Measurements from ENCODE around the gene RRP7A. TPM values are rescaled to one million over a fixed set of nuclear protein-coding genes. Genes with fewer than 3 reads are reported as not detected.
A peak's percentile ranks its signal among the peaks of the same experiment; 100 is the strongest.
"Not testable (repeated sequence)": the region's sequence is repeated elsewhere in the genome, so short reads cannot be mapped to it uniquely, and the experiment has no call there.

Gene RRP7A
- total RNA-seq, 2 donors from 2014 or later, result 63.8 to 98.0 TPM

DNA sequence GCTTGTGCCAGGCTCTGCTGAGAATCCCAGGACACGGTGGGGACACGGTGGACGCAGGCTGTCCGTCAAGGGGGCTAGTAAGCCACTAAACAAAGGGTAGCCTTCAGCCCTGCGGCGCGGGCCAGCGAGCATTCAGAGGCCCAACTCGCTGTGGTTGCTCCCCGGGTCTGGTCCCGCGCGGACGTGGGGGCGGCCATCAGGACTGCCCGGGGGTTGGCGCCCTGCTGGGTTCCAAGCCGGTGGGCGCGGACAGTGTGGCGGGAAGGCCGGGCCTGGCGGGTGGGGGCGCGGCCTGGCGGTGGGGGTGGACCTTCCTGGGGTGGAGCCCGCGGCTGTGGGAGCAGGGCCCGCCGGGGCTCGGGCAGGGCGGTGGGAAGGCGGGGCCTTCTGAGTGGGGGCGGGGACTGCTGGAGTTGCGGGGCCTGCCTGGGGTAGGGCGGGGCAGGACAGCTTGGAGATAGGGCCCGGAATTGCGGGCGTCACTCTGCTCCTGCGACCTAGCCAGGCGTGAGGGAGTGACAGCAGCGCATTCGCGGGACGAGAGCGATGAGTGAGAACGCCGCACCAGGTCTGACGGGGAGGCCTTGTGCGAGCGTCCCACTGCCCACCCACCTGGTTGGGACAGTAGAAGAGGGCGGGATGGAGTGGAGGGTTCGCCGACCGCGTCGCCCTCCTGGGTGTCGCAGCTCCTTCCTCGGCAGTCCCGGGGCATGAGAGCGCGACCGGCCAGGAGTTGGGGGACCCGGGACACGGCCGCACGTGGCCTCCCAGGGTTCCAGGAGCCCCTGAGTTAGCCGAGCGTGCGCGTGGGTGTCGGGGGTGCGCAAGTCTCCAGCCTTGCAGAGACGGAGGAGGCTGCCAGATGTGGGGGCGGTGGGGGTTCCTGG is 34.1 kb upstream of the RRP7A start, which contains the start of gene SERHL2:
Gene SERHL2, plus strand, starts transcription at position 482 of the 887 bp plus-strand sequence. Its CDS starts 65 bp downstream, at position 547.
- Histone ChIP-seq H3K4me3 (ENCODE audit: low read length) (peak within 1 kb of the TSS; percentile 75), H3K27me3 (ENCODE audit: control insufficient read depth, insufficient read depth, low read length, poor library complexity, severe bottlenecking) (no peaks in the 10 kb centered on the region), H3K4me1 (ENCODE audit: control insufficient read depth, insufficient read depth, low read length) (peaks cover 6% of the 10 kb centered on the region), H3K9ac (ENCODE audit: extremely low read depth, low read length, poor library complexity, severe bottlenecking) (no peak within 1 kb of the TSS), H3K36me3 (ENCODE audit: control insufficient read depth, insufficient read depth, low read length) (no peaks in the 10 kb centered on the region), H3K9me3 (ENCODE audit: control insufficient read depth, low read length) (peaks cover 9% of the 10 kb centered on the region), H3K27ac (ENCODE audit: low read depth, low read length) (peak within 1 kb of the TSS; percentile 32)
- WGBS, 2 experiments (ENCODE audit: insufficient coverage in 1 of 2, insufficient read length in 1 of 2), result 18 to 20% methylated on average over 13 to 75 of the region's 75 CpGs
- H3K4me1 Mint-ChIP-seq, result peaks cover 14% of the 10 kb centered on the region
- DNase-seq, result peak; percentile 99
- H3K27me3 Mint-ChIP-seq (ENCODE audit: insufficient read depth), result peaks cover 14% of the 10 kb centered on the region
- peaks cover 3% of the 10 kb centered on the region for H3K36me3 Mint-ChIP-seq (ENCODE audit: low read depth)
- H3K4me3 Mint-ChIP-seq, result peak within 1 kb of the TSS; percentile 71
- peaks cover 22% of the 10 kb centered on the region for H3K9me3 Mint-ChIP-seq
- H3K27ac Mint-ChIP-seq, result peak within 1 kb of the TSS; percentile 90
- TF ChIP-seq, protein P1, sequence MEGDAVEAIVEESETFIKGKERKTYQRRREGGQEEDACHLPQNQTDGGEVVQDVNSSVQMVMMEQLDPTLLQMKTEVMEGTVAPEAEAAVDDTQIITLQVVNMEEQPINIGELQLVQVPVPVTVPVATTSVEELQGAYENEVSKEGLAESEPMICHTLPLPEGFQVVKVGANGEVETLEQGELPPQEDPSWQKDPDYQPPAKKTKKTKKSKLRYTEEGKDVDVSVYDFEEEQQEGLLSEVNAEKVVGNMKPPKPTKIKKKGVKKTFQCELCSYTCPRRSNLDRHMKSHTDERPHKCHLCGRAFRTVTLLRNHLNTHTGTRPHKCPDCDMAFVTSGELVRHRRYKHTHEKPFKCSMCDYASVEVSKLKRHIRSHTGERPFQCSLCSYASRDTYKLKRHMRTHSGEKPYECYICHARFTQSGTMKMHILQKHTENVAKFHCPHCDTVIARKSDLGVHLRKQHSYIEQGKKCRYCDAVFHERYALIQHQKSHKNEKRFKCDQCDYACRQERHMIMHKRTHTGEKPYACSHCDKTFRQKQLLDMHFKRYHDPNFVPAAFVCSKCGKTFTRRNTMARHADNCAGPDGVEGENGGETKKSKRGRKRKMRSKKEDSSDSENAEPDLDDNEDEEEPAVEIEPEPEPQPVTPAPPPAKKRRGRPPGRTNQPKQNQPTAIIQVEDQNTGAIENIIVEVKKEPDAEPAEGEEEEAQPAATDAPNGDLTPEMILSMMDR (conservative IDR thresholded peaks at IDR 0.05), result peak; percentile 10

DNA sequence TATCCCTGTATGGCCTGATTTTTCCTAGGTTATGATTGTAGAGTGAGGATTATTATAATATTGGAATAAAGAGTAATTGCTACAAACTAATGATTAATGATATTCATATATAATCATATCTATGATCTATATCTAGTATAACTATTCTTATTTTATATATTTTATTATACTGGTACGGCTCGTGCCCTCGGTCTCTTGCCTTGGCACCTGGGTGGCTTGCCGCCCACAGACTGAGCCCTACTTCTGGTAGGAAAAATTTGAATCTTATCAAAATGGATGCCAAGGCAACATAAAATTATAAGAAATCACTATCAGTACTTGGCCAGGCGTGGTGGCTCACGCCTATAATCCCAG is 32.7 kb upstream of the RRP7A start:
- H3K36me3 Mint-ChIP-seq (ENCODE audit: low read depth); H3K9me3 ChIP-seq (ENCODE audit: control insufficient read depth, low read length); DNase-seq; H3K27ac ChIP-seq (ENCODE audit: low read depth, low read length); H3K4me3 ChIP-seq (ENCODE audit: low read length); H3K9ac ChIP-seq (ENCODE audit: extremely low read depth, low read length, poor library complexity, severe bottlenecking); H3K36me3 ChIP-seq (ENCODE audit: control insufficient read depth, insufficient read depth, low read length); H3K4me1 ChIP-seq (ENCODE audit: control insufficient read depth, insufficient read depth, low read length); H3K27ac Mint-ChIP-seq; H3K27me3 ChIP-seq (ENCODE audit: control insufficient read depth, insufficient read depth, low read length, poor library complexity, severe bottlenecking): not testable (repeated sequence)
- H3K4me1 Mint-ChIP-seq, result peaks cover 25% of the 10 kb centered on the region
- H3K9me3 Mint-ChIP-seq, result peaks cover 22% of the 10 kb centered on the region
- 92 to 100% methylated on average over 2 to 6 of the region's 6 CpGs for WGBS, 2 experiments (ENCODE audit: insufficient coverage in 1 of 2, insufficient read length in 1 of 2)
- TF ChIP-seq, protein P1 (conservative IDR thresholded peaks at IDR 0.05), result peak; percentile 21
- peaks cover 14% of the 10 kb centered on the region for H3K27me3 Mint-ChIP-seq (ENCODE audit: insufficient read depth)
- peak overlapping the region; percentile 71 for H3K4me3 Mint-ChIP-seq

DNA sequence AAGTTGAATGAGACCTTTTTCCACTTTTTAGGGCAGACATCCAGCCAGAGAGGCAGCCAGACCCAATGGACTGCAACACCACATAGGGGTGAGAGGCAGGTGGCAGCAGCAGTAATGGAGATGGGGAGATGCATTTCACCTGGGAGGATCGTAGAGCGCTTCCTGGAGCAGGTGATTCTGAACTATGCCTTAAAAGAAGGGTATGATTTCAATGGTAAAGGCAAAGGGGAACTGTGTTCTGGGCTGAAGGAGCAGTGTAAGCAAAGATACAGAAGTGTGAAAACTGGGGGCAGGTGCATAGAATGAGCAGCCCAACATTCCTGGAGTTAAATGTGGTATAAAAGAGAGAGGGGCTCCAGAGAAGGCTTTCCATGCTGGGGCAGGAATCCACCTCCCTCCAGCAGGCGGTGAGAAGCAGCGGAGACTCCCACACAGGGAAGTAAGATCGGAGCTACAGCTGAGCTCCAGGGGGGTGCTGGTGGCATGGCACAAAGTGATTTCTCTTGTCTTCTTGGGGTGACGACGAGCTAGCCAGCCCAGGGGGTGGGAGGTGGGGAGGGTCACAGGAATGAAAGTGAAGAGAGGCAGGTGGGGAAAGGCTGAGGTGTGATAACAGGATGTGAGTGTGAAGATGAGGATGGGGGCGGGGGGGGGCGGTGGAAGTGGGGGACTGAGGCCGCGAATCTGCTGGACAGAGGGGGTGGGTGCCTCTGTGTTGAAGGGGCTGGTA is 29.9 kb upstream of the RRP7A start:
- peaks cover 27% of the 10 kb centered on the region for H3K9me3 Mint-ChIP-seq
- Histone ChIP-seq H3K4me3 (ENCODE audit: low read length) (peak overlapping the region; percentile 28), H3K27me3 (ENCODE audit: control insufficient read depth, insufficient read depth, low read length, poor library complexity, severe bottlenecking) (no peaks in the 10 kb centered on the region), H3K4me1 (ENCODE audit: control insufficient read depth, insufficient read depth, low read length) (peaks cover 6% of the 10 kb centered on the region), H3K9ac (ENCODE audit: extremely low read depth, low read length, poor library complexity, severe bottlenecking) (peak overlapping the region; percentile 44), H3K27ac (ENCODE audit: low read depth, low read length) (peak overlapping the region; percentile 8), H3K9me3 (ENCODE audit: control insufficient read depth, low read length) (peaks cover 9% of the 10 kb centered on the region), H3K36me3 (ENCODE audit: control insufficient read depth, insufficient read depth, low read length) (no peaks in the 10 kb centered on the region)
- H3K36me3 Mint-ChIP-seq (ENCODE audit: low read depth), result peaks cover 3% of the 10 kb centered on the region
- H3K27me3 Mint-ChIP-seq (ENCODE audit: insufficient read depth), result peaks cover 14% of the 10 kb centered on the region
- TF ChIP-seq, protein P1 (conservative IDR thresholded peaks at IDR 0.05), result peak; percentile 21
- peak overlapping the region; percentile 87 for H3K27ac Mint-ChIP-seq
- H3K4me1 Mint-ChIP-seq, result peaks cover 25% of the 10 kb centered on the region
- 84 to 94% methylated on average over 4 to 11 of the region's 11 CpGs for WGBS, 2 experiments (ENCODE audit: insufficient coverage in 1 of 2, insufficient read length in 1 of 2)
- peak; percentile 64 for DNase-seq
- no peak overlapping the region for H3K4me3 Mint-ChIP-seq
